Dendritic cell treated with granulocyte-macrophage colony-stimulating factor and Interleukin-4, amounts not matched to agents 40 ng/mL and 50 ng/mL, for 4 days (primary cell): ENCODE results near the gene CTR9.
A peak's percentile ranks its signal among the peaks of the same experiment; 100 is the strongest.

Experiments used
- H3K27ac Mint-ChIP-seq: one replicate; pipeline ENCODE4 v1.8.0; 2022; ENCODE audit warnings: mild to moderate bottlenecking, mixed read lengths
- H3K27me3 Mint-ChIP-seq: one replicate; pipeline ENCODE4 v1.8.0; 2022; ENCODE audit warnings: mild to moderate bottlenecking, mixed read lengths
- H3K36me3 Mint-ChIP-seq: one replicate; pipeline ENCODE4 v1.8.0; 2022; ENCODE audit warnings: low read depth, mixed read lengths
- H3K4me1 Mint-ChIP-seq: one replicate; pipeline ENCODE4 v1.8.0; 2022; ENCODE audit warnings: low read depth, mixed read lengths
- H3K4me3 Mint-ChIP-seq: one replicate; pipeline ENCODE4 v1.8.0; 2022; ENCODE audit warnings: mild to moderate bottlenecking, moderate library complexity, mixed read lengths
- H3K9me3 Mint-ChIP-seq: one replicate; pipeline ENCODE4 v1.8.0; 2022; ENCODE audit warnings: mixed read lengths
- intact Hi-C: fragments of 100-400 bp; cut with micrococcal nuclease; formaldehyde crosslinking; loops from one replicate; pipeline ENCODE4 v1.15.0; 2022

CTR9 gene

DNA sequence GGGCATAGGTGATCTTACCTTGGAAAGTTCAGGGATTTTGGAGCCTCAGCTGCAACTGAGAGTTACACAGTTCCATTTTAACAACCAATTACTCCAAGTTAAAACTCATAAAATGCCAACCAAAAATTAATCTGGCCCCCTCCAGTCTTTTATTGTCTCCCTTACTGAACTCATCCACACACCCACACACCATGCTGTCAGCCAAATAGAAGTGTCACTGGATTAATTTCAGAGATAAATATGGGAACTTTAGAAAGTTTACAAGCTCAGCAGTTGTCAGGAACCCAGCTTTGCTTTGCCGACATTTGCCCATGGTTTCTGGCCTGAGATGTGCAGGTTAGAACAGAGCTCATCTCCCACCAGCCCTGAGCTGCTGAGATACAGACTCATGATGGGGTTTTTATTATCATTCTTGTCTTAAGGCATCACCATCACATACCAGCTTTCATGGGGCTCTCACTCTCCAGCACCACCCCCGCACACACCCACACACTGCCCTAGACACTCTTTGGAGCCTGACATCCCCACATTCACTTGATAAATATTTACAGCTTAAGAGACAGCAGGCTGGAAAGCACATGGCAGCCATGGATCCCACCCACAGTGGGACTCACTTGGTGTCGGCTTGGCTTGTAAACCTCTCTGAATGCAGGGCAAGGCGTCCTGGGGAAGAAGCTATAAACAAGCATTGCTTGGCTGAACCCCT lies 23.7 kb upstream of the CTR9 start:
- Mint-ChIP-seq H3K4me3 (no peak overlapping the region), H3K9me3 (peaks cover 12% of the 10 kb centered on the region), H3K4me1 (peaks cover 59% of the 10 kb centered on the region), H3K36me3 (no peaks in the 10 kb centered on the region), H3K27ac (no peak overlapping the region), H3K27me3 (peaks cover 84% of the 10 kb centered on the region)
- intact Hi-C loops, result loop anchor here (10.0 kb wide), 1 partner anchor 52 kb away; no protein-coding TSS in a partner anchor

DNA sequence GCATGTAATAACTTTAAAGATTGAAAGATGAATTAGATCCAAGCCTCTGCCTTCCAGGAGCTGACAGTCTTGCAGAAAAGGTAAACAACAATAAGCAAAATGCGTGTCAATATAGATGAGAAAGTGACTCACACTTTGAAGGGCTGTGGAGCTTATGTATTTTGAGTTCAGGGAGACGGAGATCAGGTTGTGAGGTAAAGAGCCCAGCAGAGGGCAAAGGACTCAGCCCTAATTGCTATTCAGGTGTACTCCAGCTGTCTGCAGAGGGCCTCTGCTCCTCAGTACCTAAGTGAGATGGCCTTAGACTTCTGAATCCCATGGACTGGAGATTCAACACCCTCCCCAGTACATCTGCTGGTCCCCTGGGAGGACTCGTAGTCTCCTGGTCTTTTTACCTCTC lies 22.9 kb upstream of the CTR9 start:
- intact Hi-C loops, result loop anchor here (10.0 kb wide), 1 partner anchor 53 kb away; no protein-coding TSS in a partner anchor
- Mint-ChIP-seq H3K36me3 (no peaks in the 10 kb centered on the region), H3K27ac (no peak overlapping the region), H3K27me3 (peaks cover 82% of the 10 kb centered on the region), H3K4me1 (peaks cover 59% of the 10 kb centered on the region), H3K9me3 (peaks cover 13% of the 10 kb centered on the region), H3K4me3 (no peak overlapping the region)

GRCh38 chr11:10728789-10729472 lies 22.1 kb upstream of the CTR9 start:
- no peaks in the 10 kb centered on the region for H3K36me3 Mint-ChIP-seq
- intact Hi-C loops, result loop anchor here (10.0 kb wide), 1 partner anchor 54 kb away; no protein-coding TSS in a partner anchor
- peaks cover 13% of the 10 kb centered on the region for H3K9me3 Mint-ChIP-seq
- no peak overlapping the region for H3K27ac Mint-ChIP-seq
- H3K4me3 Mint-ChIP-seq, result no peak overlapping the region
- peaks cover 77% of the 10 kb centered on the region for H3K27me3 Mint-ChIP-seq
- H3K4me1 Mint-ChIP-seq, result peaks cover 57% of the 10 kb centered on the region

- H3K4me1 Mint-ChIP-seq, result peaks cover 45% of the 10 kb centered on the region
- intact Hi-C loops, result loop anchor here (10.0 kb wide), 1 partner anchor 75 kb away; no protein-coding TSS in a partner anchor
- peaks cover 13% of the 10 kb centered on the region for H3K9me3 Mint-ChIP-seq
- H3K4me3 Mint-ChIP-seq, result no peak overlapping the region
- no peak overlapping the region for H3K27ac Mint-ChIP-seq
- H3K27me3 Mint-ChIP-seq, result peaks cover 67% of the 10 kb centered on the region
- no peaks in the 10 kb centered on the region for H3K36me3 Mint-ChIP-seq
Measured at GRCh38 chr11:10730151-10730550, 20.9 kb upstream of the CTR9 start.

DNA sequence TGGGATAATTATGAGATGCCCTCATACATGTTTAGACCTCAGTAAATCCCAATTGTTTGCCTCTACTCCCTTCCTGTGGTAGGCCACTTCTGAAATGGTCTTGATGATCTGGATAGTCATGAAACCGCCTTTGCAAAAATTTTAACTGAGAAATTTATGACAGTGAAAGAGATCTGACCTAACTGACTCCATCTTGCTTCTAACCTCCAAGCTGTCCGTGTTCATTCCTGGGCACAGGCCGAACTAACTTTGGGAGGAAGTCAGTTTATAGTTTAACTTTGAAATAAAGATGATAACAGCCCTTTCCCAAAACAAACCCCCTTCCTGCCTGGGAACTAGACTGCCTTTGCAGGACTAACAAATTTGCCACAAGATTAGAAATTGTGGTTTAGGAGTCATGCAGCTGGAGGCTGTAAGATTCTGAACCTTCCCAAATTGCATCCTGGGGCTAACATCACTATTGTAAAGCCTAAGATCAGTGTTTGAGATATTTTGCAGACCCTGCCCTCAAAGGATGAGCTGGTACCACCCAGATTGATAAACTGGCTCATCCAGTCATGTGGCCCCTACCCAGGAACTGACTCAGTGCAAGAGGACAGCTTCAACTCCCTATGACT lies 19.9 kb upstream of the CTR9 start:
- Mint-ChIP-seq H3K27me3 (peaks cover 64% of the 10 kb centered on the region), H3K4me3 (no peak overlapping the region), H3K9me3 (peaks cover 13% of the 10 kb centered on the region), H3K27ac (no peak overlapping the region), H3K36me3 (no peaks in the 10 kb centered on the region), H3K4me1 (peaks cover 45% of the 10 kb centered on the region)
- intact Hi-C loops, result loop anchor here (10.0 kb wide), 1 partner anchor 76 kb away; no protein-coding TSS in a partner anchor

DNA sequence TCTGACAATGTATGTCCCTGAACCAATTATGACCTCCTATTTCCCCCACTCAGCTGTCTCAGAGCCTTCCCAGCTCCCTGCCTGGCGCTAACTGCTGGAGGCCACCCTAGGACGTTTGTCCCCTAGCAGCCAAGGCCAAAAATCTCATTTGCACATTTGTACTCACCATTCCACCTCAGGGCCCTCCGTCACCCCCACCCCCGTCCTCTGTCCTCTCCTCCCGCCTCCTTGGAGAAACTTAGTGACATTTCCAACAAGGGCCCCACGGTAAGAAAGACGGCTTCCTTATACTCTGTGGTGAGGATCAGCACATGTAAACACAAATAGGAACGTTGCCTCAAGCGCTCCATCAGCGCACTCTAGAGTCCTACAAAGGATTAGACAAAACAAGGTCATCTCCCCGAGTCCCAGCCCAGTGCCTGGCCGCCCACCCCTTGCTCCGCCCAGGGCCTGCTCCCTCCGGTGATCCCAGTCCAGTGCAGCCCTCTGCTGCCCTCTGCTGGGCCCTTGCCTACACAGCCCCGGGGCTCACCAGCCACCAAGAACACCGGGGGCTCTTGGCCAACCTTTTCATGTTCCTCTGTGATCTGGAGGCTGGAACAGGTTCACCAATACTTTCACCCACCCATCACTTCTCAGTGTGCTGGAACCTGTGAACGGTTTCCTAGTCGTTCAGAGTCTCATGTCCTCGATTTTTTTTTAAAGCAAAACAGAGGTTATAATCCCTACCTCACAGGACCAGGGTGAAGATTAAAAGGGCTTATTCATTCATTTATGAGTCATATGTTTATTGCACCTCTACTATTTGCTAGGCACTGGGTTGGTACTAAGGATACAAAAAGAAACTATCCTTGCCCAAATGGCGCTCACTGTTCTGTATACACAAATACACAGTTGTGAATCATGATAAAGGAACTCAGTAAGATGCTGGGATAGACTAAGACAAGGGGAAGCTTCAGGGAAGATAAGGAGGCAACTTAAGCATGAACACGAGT lies 15.3 kb upstream of the CTR9 start:
- Mint-ChIP-seq H3K4me1 (peaks cover 16% of the 10 kb centered on the region), H3K27me3 (peaks cover 25% of the 10 kb centered on the region), H3K4me3 (no peak overlapping the region), H3K27ac (peak overlapping the region; percentile 19), H3K36me3 (no peaks in the 10 kb centered on the region), H3K9me3 (peaks cover 13% of the 10 kb centered on the region)
- intact Hi-C loops, result loop anchor here (1.0 to 10.0 kb wide), 4 partner anchors 81 to 428 kb away; partner anchors contain the start of gene ADM

DNA sequence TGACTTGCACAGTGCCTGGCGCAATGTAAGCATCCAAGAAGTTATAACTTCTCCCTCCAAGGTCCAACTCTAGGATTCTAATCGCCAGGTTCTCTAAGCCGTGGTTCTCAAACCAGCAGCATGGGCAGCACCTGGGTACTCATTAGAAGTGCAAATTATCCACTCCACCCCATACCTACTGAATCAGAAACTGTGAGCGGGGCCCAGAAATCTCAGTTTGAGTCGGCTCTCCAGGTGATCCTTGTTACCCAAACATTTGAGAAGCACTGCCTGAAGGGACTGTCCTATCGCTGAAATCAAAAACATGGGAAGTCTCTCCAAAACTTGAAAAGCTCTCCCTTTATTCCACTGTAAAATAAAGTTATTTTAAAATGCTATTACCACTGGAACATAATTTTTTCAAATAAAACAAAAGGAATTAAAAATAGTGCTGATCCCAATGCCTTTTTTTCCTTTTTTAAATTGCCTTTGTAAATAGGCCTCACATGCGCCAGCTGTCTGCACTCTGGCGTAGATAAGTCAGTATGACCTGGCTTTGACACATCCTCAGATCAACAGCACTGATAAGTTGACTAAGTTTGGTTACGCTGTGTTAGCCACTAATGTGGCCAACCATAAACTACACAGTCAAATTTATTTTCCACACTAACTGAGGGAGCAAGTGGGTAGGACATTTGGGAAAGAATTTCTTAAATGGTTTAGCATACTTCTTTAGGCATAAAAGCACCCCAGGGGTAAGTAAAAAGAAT lies 8.4 kb upstream of the CTR9 start:
- no peak overlapping the region for H3K4me3 Mint-ChIP-seq
- intact Hi-C loops, result no loop called here

GRCh38 chr11:10743354-10744000 lies 7.6 kb upstream of the CTR9 start:
- H3K4me3 Mint-ChIP-seq, result peak overlapping the region; percentile 57
- H3K27ac Mint-ChIP-seq, result peak overlapping the region; percentile 16
- no peaks in the 10 kb centered on the region for H3K36me3 Mint-ChIP-seq
- intact Hi-C loops, result no loop called here
- peaks cover 2% of the 10 kb centered on the region for H3K27me3 Mint-ChIP-seq
- peaks cover 9% of the 10 kb centered on the region for H3K4me1 Mint-ChIP-seq
- H3K9me3 Mint-ChIP-seq, result no peaks in the 10 kb centered on the region

More for the DNA sequence above, 8.4 kb upstream of the CTR9 start:
- no peaks in the 10 kb centered on the region for H3K9me3 Mint-ChIP-seq
- peaks cover 2% of the 10 kb centered on the region for H3K27me3 Mint-ChIP-seq
- no peak overlapping the region for H3K27ac Mint-ChIP-seq
- H3K36me3 Mint-ChIP-seq, result no peaks in the 10 kb centered on the region
- peaks cover 9% of the 10 kb centered on the region for H3K4me1 Mint-ChIP-seq

DNA sequence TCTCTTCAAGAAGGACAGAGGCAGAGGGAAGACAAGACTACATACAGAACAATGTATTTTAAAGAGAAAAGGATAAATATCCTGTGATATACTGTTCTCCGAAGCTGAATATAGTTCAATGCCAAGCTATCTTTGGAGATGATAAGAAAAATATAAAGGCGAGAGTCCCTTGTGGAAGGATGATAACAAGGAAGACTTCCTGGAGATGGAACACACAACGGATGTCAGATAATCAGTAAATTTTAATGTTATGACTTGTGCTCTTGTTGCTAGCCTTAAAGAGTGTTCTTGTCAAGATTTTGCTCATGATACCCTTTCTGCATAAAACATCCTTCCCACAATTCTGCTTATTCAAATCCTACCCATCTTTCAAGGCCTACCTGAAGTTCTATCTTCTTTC lies 6.8 kb upstream of the CTR9 start:
- Mint-ChIP-seq H3K4me1 (peaks cover 9% of the 10 kb centered on the region), H3K36me3 (no peaks in the 10 kb centered on the region), H3K27ac (no peak overlapping the region), H3K9me3 (no peaks in the 10 kb centered on the region), H3K4me3 (no peak overlapping the region), H3K27me3 (peaks cover 2% of the 10 kb centered on the region)
- intact Hi-C loops, result no loop called here

- peaks cover 15% of the 10 kb centered on the region for H3K4me1 Mint-ChIP-seq
- no peak overlapping the region for H3K4me3 Mint-ChIP-seq
- H3K27ac Mint-ChIP-seq, result no peak overlapping the region
- H3K36me3 Mint-ChIP-seq, result peaks cover 11% of the 10 kb centered on the region
- H3K27me3 Mint-ChIP-seq, result peaks cover 2% of the 10 kb centered on the region
- H3K9me3 Mint-ChIP-seq, result no peaks in the 10 kb centered on the region
- intact Hi-C loops, result no loop called here
Measured at GRCh38 chr11:10746871-10747270, 4.2 kb upstream of the CTR9 start.

DNA sequence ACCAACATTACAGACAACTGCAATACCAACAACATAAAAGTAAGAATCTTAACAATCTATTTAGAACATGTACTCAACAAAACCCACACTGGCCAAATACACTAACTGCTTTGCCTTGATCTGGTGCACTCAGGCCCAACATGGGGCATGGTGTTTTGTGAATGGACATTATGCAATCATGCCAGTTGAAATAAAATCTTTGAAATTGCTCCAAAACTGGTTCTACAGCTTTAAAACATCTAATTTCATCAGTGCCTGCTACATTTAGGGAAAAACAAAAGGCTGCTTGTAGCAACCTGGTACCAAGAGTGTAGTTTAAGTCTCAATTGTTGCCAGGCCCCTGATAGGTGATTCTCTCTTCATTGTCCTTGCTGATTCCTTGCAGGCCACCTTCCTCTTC lies 3.3 kb upstream of the CTR9 start:
- Mint-ChIP-seq H3K27me3 (no peaks in the 10 kb centered on the region), H3K9me3 (no peaks in the 10 kb centered on the region), H3K36me3 (peaks cover 11% of the 10 kb centered on the region), H3K4me3 (no peak overlapping the region), H3K4me1 (peaks cover 20% of the 10 kb centered on the region), H3K27ac (no peak overlapping the region)
- intact Hi-C loops, result no loop called here

DNA sequence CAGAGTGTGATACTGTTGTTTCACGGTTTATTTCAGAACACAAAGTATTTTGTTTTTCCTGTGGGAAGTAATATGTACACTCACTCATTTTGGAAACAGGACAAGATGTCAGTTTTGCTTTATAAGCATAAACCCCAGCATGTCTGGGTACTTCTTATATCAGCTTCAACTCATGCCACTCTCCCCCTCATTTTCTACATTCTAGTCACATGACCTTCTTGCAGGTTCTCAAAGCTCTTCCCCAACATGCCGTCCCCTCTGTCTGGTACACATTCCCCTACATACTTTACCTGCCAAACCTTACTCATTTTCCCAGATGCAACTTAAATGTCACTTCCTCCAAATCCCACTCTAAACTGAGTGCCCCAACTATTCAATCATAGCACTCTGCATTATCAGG lies 1.6 kb upstream of the CTR9 start:
- Mint-ChIP-seq H3K4me3 (no peak overlapping the region), H3K27ac (no peak overlapping the region), H3K36me3 (peaks cover 11% of the 10 kb centered on the region), H3K9me3 (no peaks in the 10 kb centered on the region), H3K4me1 (peaks cover 11% of the 10 kb centered on the region), H3K27me3 (no peaks in the 10 kb centered on the region)
- intact Hi-C loops, result no loop called here
